Measurements from ENCODE around the gene GNB1.

DNA sequence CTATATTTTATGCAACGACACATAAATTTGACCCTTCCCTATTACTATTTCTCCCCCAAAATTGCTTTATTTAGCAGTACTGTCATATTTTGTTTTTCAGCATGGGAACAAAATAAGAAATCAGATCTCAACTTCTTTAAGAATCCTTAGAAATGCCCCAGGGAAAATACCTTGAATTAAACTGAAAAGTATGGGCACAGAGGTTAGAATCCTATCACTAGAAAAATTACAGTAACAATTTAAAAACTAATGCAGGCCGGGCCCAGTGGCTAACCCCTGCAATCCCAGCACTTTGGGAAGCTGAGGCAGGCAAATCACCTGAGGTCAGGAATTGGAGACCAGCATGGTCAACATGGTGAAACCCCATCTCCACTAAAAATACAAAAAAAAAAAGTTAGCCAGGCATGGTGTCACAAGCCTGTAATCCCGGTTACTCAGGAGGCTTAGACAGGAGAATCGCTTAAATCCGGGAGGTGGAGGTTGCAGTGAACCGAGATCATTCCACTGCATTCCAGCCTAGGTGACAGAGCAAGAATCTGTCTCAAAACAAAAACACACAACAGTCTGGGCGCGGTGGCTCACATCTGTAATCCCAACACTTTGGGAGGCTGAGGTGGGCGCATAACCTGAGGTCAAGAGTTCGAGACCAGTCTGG lies 51.4 kb downstream of the GNB1 start:
- TF ChIP-seq EP300 (IDR thresholded peaks at IDR 0.05) (no peak), POLR2A (IDR thresholded peaks at IDR 0.05) (no peak)
- TF ChIP-seq, protein P1, sequence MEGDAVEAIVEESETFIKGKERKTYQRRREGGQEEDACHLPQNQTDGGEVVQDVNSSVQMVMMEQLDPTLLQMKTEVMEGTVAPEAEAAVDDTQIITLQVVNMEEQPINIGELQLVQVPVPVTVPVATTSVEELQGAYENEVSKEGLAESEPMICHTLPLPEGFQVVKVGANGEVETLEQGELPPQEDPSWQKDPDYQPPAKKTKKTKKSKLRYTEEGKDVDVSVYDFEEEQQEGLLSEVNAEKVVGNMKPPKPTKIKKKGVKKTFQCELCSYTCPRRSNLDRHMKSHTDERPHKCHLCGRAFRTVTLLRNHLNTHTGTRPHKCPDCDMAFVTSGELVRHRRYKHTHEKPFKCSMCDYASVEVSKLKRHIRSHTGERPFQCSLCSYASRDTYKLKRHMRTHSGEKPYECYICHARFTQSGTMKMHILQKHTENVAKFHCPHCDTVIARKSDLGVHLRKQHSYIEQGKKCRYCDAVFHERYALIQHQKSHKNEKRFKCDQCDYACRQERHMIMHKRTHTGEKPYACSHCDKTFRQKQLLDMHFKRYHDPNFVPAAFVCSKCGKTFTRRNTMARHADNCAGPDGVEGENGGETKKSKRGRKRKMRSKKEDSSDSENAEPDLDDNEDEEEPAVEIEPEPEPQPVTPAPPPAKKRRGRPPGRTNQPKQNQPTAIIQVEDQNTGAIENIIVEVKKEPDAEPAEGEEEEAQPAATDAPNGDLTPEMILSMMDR (IDR thresholded peaks at IDR 0.05), result no peak

All from upper lobe of left lung (tissue), 4 donors.